KMS-11 (cell line): ENCODE data around the gene CDR2L.

ENCODE experiments used
- H2AFZ ChIP-seq: fragments of 200-600 bp; sonication (generic); 2 replicates; pipeline ENCODE4 v1.6.1; 2016; ENCODE audit warnings: antibody characterized with exemption, mixed run types, low read depth
- H3K27ac ChIP-seq: fragments of 200-600 bp; sonication (generic); 2 replicates; pipeline ENCODE4 v1.6.1; 2016; ENCODE audit warnings: mild to moderate bottlenecking, mixed run types
- H3K27me3 ChIP-seq: fragments of 200-600 bp; sonication (generic); 2 replicates; pipeline ENCODE4 v1.6.1; 2017; ENCODE audit warnings: mild to moderate bottlenecking, low read depth, mixed run types, moderate library complexity; ENCODE audit not compliant: insufficient read depth
- H3K36me3 ChIP-seq: fragments of 200-600 bp; sonication (generic); 2 replicates; pipeline ENCODE4 v1.6.1; 2017; ENCODE audit warnings: mild to moderate bottlenecking, mixed run types; ENCODE audit not compliant: insufficient read depth
- H3K4me1 ChIP-seq: fragments of 200-600 bp; sonication (generic); 2 replicates; pipeline ENCODE4 v1.6.1; 2016; ENCODE audit warnings: mild to moderate bottlenecking, low read depth, mixed run types; ENCODE audit not compliant: poor library complexity, severe bottlenecking
- H3K4me2 ChIP-seq: fragments of 200-600 bp; sonication (generic); 2 replicates; pipeline ENCODE4 v1.7.0; 2016; ENCODE audit warnings: mild to moderate bottlenecking, mixed run types
- H3K4me3 ChIP-seq: fragments of 200-600 bp; sonication (generic); IDR thresholded peaks from 2 replicates; pipeline ENCODE4 v1.6.1; 2017; ENCODE audit warnings: low read depth, low read length, mixed read lengths; ENCODE audit not compliant: insufficient read depth
- H3K79me2 ChIP-seq: fragments of 200-600 bp; sonication (generic); 2 replicates; pipeline ENCODE4 v1.6.1; 2016; ENCODE audit warnings: low read depth, mixed run types; ENCODE audit not compliant: insufficient read depth
- H3K9ac ChIP-seq: fragments of 200-600 bp; sonication (generic); 2 replicates; pipeline ENCODE4 v1.6.1; 2016; ENCODE audit warnings: mild to moderate bottlenecking, mixed run types
- H4K20me1 ChIP-seq: fragments of 200-600 bp; sonication (generic); 2 replicates; pipeline ENCODE4 v1.6.1; 2016; ENCODE audit warnings: mild to moderate bottlenecking, mixed run types; ENCODE audit not compliant: insufficient read depth
- TF ChIP-seq, protein P1 (sequence below): fragments of 200-600 bp; sonication (generic); conservative IDR thresholded peaks from 2 replicates; pipeline ENCODE4 v1.6.1; 2017; ENCODE audit warnings: low read depth, mild to moderate bottlenecking, antibody characterized with exemption, low read length, moderate library complexity, mixed read lengths

Gene CDR2L

DNA sequence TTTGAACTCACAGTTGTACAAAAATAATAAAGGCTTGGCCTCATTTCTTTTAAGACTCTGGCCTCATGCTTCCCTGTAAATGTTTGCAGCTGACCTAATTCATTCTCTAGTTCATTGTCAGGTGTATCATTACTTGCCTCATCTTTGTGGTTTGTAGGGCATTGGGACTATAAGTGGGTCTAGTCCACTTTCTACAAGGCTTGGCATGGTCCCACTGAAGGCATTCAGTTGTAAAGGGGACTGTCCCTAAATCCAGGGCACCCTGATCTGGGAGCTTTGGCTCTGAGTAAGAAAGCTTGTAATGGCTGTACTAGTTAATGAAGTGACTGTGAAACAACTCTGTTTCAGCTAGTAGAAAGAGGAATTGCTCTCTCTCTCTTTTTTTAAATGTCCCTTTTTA lies 62.3 kb downstream of the CDR2L start:
- no peak overlapping the region for H3K4me3 ChIP-seq
- no peak overlapping the region for H2AFZ ChIP-seq
- TF ChIP-seq, protein P1, sequence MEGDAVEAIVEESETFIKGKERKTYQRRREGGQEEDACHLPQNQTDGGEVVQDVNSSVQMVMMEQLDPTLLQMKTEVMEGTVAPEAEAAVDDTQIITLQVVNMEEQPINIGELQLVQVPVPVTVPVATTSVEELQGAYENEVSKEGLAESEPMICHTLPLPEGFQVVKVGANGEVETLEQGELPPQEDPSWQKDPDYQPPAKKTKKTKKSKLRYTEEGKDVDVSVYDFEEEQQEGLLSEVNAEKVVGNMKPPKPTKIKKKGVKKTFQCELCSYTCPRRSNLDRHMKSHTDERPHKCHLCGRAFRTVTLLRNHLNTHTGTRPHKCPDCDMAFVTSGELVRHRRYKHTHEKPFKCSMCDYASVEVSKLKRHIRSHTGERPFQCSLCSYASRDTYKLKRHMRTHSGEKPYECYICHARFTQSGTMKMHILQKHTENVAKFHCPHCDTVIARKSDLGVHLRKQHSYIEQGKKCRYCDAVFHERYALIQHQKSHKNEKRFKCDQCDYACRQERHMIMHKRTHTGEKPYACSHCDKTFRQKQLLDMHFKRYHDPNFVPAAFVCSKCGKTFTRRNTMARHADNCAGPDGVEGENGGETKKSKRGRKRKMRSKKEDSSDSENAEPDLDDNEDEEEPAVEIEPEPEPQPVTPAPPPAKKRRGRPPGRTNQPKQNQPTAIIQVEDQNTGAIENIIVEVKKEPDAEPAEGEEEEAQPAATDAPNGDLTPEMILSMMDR, result no peak
- H3K36me3 ChIP-seq, result peaks cover 6% of the 10 kb centered on the region; the same call in 1 of the 2 replicates
- H3K4me1 ChIP-seq, result peaks cover 30% of the 10 kb centered on the region
- no peaks in the 10 kb centered on the region for H3K27me3 ChIP-seq
- H3K4me2 ChIP-seq, result no peak overlapping the region
- no peak overlapping the region for H3K27ac ChIP-seq
- H3K9ac ChIP-seq, result no peak overlapping the region
- H3K79me2 ChIP-seq, result peaks cover 29% of the 10 kb centered on the region; the same call in 1 of the 2 replicates
- H4K20me1 ChIP-seq, result no peaks in the 10 kb centered on the region

DNA sequence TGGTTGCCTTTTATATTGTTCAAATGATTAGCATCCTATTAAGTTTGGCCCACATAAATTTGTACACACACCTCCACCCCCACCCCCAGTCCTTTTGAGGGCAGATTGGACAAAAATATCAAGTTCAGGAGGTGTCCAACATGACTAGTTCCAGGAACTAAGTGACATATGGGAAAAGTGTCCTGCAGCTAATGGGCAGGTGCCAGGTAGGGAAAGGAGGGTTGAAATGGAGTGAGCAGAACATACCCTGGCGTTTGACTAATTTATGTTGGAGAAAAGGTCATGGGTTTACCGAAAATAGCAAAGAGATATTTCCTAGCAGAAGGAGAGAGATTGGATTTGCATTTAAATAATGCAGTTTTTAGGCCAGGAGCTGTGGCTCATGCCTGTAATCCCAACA lies 64.5 kb downstream of the CDR2L start:
- Histone ChIP-seq H3K36me3 (peaks cover 6% of the 10 kb centered on the region; the same call in 1 of the 2 replicates), H3K4me3 (no peak overlapping the region)

More for the DNA sequence above, 64.5 kb downstream of the CDR2L start:
- H3K79me2 ChIP-seq, result peaks cover 12% of the 10 kb centered on the region; the same call in 1 of the 2 replicates
- no peaks in the 10 kb centered on the region for H3K27me3 ChIP-seq
- H3K4me2 ChIP-seq, result no peak overlapping the region
- H3K27ac ChIP-seq, result no peak overlapping the region
- peaks cover 23% of the 10 kb centered on the region for H3K4me1 ChIP-seq
- no peak overlapping the region for H3K9ac ChIP-seq
- no peaks in the 10 kb centered on the region for H4K20me1 ChIP-seq
- H2AFZ ChIP-seq, result no peak overlapping the region
- TF ChIP-seq, protein P1, result no peak
